ENCODE data around the gene DIS3L2. TPM values are rescaled to one million over a fixed set of nuclear protein-coding genes. Genes with fewer than 3 reads are reported as not detected.

The DIS3L2 gene
- total RNA-seq (2014; rRNA removed; shearing (Covaris generic)) (17.4 and 25.3 TPM in 2 replicates), polyA plus RNA-seq (2016; fragmentation: Nextera tagmentation; extraction: Ambion mirVana) (15.0 and 15.2 TPM in 2 replicates)
- long read RNA-seq, partial matches to known transcripts = 0 of 5 reads
- long read RNA-seq, other reads (novel, unspliced or antisense) = 2 of 5 reads

- peaks cover 5% of the 10 kb centered on the region; the same call in 2 of the 3 replicates for H3K9me3 Mint-ChIP-seq
- peaks cover 4% of the 10 kb centered on the region; the same call in 1 of the 2 replicates for H3F3A ChIP-seq (replicated peaks; ENCODE audit: low read depth)
- H3K27me3 Mint-ChIP-seq (ENCODE audit: insufficient read depth, low read depth, poor library complexity) = peaks cover 5% of the 10 kb centered on the region
- peaks cover 6% of the 10 kb centered on the region for H3K9me2 ChIP-seq (ENCODE audit: insufficient read depth)
- peak within 1 kb of the TSS; percentile 80 for H3K4me3 Mint-ChIP-seq
- ATAC-seq (peak; percentile 94), DNase-seq (ENCODE audit: low spot score) (peak; percentile 95)
- peaks cover 5% of the 10 kb centered on the region; the same call in 2 of the 3 replicates for H3K4me1 Mint-ChIP-seq
- H3K27me3 ChIP-seq (ENCODE audit: insufficient read depth) = no peaks in the 10 kb centered on the region
- TF ChIP-seq CTCF (conservative IDR thresholded peaks at IDR 0.05; ENCODE audit: low read depth in 2 of 2) (no peak), NANOG (IDR thresholded peaks at IDR 0.05; ENCODE audit: borderline replicate concordance) (no peak), CREB1 (CRISPR knock-in tag; IDR thresholded peaks at IDR 0.05; ENCODE audit: low read depth) (peak; percentile 63; the same call in 1 of the 2 replicates), ETS1 (IDR thresholded peaks at IDR 0.05) (peak; percentile 65; the same call in 1 of the 2 replicates), ZNF114 (CRISPR knock-in tag; IDR thresholded peaks at IDR 0.05) (no peak), POLR2AphosphoS5 (IDR thresholded peaks at IDR 0.05; ENCODE audit: low read depth) (peak; percentile 69)
- H3K36me3 ChIP-seq (ENCODE audit: insufficient read depth) = no peaks in the 10 kb centered on the region
- peak within 1 kb of the TSS; percentile 56 for H3K27ac Mint-ChIP-seq
- peak within 1 kb of the TSS; percentile 100 for H2AFZ ChIP-seq
- peak within 1 kb of the TSS; percentile 96 for H3K4me2 ChIP-seq
- peaks cover 26% of the 10 kb centered on the region for H3K79me2 ChIP-seq (replicated peaks; ENCODE audit: insufficient read depth)
- H3K36me3 Mint-ChIP-seq (ENCODE audit: low read depth) = peaks cover 2% of the 10 kb centered on the region; the same call in 2 of the 3 replicates
- H3K27ac ChIP-seq (ENCODE audit: low read depth) = peak within 1 kb of the TSS; percentile 74
- 0 out of 2 replicates have a peak, but pooled peaks cover 3% of the 10 kb centered on the region for H3K4me1 ChIP-seq (ENCODE audit: insufficient read depth)
- H3K4me3 ChIP-seq = peak within 1 kb of the TSS; percentile 97
- H4K20me1 ChIP-seq (replicated peaks; ENCODE audit: insufficient read depth) = no peaks in the 10 kb centered on the region; the same call in 1 of the 2 replicates
Observed at GRCh38 chr2:231961349-231962166, at the start of gene DIS3L2. Gene DIS3L2, plus strand, starts transcription at chr2:231961713. Its CDS starts 53,215 bp downstream, at chr2:232014928.

DNA sequence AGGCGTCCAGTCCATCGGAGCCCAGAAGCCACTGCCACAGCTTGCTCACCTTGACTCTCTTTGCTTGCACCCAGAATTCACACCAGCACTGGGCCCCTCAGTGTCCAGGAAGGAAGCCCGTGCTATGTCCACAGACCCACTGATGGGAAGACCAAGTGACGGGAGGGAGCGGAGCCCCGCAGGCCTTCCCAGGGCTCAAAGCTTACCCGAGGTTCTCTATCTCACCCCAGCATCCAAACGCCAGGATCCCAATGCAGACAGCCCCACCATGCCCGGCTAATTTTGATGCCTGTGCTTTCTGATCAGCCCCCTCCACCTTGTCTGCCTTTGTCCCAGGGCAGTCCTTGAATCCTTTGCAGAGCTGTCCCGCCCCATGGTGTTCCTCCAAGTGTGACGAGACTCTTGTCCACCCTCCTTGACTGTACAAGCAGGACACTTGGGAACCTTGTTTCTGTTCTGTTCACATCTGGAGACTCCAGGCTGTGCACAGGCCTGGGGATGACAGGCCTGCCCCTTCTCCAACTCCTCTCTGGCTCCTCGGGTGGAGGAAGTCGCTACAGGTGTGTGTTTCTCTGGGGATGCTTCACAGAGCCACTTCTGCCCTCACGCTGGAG lies 47.3 kb upstream of the DIS3L2 start:
- no peaks in the 10 kb centered on the region for H3F3A ChIP-seq (replicated peaks; ENCODE audit: low read depth)
- Mint-ChIP-seq H3K9me3 (no peaks in the 10 kb centered on the region), H3K4me1 (peaks cover 17% of the 10 kb centered on the region), H3K27me3 (ENCODE audit: insufficient read depth, low read depth, poor library complexity) (peaks cover 13% of the 10 kb centered on the region), H3K27ac (no peak overlapping the region), H3K36me3 (ENCODE audit: low read depth) (no peaks in the 10 kb centered on the region), H3K4me3 (no peak overlapping the region)
- H3K36me3 ChIP-seq (ENCODE audit: insufficient read depth) = no peaks in the 10 kb centered on the region
- H4K20me1 ChIP-seq (replicated peaks; ENCODE audit: insufficient read depth) = no peaks in the 10 kb centered on the region
- no peak for ATAC-seq
- H3K4me2 ChIP-seq = no peak overlapping the region
- H2AFZ ChIP-seq = no peak overlapping the region
- H3K27ac ChIP-seq (ENCODE audit: low read depth) = no peak overlapping the region
- H3K4me1 ChIP-seq (ENCODE audit: insufficient read depth) = no peaks in the 10 kb centered on the region
- H3K27me3 ChIP-seq (ENCODE audit: insufficient read depth) = no peaks in the 10 kb centered on the region
- no peak for DNase-seq (ENCODE audit: low spot score)
- no peaks in the 10 kb centered on the region for H3K79me2 ChIP-seq (replicated peaks; ENCODE audit: insufficient read depth)
- H3K9me2 ChIP-seq (ENCODE audit: insufficient read depth) = no peaks in the 10 kb centered on the region
- no peak overlapping the region for H3K4me3 ChIP-seq
- TF ChIP-seq EZH2phosphoT487 (IDR thresholded peaks at IDR 0.05; ENCODE audit: unreplicated experiment) (no peak), ZNF331 (CRISPR knock-in tag; IDR thresholded peaks at IDR 0.05; ENCODE audit: low read depth) (no peak)
- TF ChIP-seq, protein P1, sequence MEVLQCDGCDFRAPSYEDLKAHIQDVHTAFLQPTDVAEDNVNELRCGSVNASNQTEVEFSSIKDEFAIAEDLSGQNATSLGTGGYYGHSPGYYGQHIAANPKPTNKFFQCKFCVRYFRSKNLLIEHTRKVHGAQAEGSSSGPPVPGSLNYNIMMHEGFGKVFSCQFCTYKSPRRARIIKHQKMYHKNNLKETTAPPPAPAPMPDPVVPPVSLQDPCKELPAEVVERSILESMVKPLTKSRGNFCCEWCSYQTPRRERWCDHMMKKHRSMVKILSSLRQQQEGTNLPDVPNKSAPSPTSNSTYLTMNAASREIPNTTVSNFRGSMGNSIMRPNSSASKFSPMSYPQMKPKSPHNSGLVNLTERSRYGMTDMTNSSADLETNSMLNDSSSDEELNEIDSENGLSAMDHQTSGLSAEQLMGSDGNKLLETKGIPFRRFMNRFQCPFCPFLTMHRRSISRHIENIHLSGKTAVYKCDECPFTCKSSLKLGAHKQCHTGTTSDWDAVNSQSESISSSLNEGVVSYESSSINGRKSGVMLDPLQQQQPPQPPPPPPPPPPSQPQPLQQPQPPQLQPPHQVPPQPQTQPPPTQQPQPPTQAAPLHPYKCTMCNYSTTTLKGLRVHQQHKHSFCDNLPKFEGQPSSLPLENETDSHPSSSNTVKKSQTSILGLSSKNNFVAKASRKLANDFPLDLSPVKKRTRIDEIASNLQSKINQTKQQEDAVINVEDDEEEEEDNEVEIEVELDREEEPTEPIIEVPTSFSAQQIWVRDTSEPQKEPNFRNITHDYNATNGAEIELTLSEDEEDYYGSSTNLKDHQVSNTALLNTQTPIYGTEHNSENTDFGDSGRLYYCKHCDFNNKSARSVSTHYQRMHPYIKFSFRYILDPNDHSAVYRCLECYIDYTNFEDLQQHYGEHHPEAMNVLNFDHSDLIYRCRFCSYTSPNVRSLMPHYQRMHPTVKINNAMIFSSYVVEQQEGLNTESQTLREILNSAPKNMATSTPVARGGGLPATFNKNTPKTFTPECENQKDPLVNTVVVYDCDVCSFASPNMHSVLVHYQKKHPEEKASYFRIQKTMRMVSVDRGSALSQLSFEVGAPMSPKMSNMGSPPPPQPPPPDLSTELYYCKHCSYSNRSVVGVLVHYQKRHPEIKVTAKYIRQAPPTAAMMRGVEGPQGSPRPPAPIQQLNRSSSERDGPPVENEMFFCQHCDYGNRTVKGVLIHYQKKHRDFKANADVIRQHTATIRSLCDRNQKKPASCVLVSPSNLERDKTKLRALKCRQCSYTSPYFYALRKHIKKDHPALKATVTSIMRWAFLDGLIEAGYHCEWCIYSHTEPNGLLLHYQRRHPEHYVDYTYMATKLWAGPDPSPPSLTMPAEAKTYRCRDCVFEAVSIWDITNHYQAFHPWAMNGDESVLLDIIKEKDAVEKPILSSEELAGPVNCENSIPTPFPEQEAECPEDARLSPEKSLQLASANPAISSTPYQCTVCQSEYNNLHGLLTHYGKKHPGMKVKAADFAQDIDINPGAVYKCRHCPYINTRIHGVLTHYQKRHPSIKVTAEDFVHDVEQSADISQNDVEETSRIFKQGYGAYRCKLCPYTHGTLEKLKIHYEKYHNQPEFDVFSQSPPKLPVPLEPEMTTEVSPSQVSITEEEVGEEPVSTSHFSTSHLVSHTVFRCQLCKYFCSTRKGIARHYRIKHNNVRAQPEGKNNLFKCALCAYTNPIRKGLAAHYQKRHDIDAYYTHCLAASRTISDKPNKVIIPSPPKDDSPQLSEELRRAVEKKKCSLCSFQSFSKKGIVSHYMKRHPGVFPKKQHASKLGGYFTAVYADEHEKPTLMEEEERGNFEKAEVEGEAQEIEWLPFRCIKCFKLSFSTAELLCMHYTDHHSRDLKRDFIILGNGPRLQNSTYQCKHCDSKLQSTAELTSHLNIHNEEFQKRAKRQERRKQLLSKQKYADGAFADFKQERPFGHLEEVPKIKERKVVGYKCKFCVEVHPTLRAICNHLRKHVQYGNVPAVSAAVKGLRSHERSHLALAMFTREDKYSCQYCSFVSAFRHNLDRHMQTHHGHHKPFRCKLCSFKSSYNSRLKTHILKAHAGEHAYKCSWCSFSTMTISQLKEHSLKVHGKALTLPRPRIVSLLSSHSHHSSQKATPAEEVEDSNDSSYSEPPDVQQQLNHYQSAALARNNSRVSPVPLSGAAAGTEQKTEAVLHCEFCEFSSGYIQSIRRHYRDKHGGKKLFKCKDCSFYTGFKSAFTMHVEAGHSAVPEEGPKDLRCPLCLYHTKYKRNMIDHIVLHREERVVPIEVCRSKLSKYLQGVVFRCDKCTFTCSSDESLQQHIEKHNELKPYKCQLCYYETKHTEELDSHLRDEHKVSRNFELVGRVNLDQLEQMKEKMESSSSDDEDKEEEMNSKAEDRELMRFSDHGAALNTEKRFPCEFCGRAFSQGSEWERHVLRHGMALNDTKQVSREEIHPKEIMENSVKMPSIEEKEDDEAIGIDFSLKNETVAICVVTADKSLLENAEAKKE (CRISPR knock-in tag; IDR thresholded peaks at IDR 0.05) = no peak
